ENCODE data around the gene CCDC170.

DNA sequence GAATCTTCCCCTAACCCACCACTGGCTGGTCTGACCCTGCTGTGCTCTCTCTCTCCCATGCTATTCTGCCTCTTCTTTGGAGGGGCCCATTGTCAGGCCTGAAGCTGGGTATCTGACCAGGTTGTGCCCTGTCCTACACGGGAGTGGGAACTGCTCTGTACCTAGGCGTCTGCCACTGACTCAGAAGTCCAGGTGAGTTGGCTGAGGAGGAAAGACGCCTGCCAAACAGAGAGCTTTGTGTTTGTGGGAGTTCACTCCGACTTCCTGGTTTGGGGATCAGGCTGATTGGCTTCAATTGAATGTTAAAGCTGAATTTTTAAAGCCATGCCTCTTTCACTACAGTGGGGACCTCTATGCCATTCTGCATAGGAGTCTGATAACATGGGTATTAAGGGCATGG is 136.0 kb downstream of the CCDC170 start:
- no peak for TF ChIP-seq EZH2 (optimal IDR thresholded peaks at IDR 0.05; ENCODE audit: low read depth, low read length)
- TF ChIP-seq EZH2phosphoT487 (IDR thresholded peaks at IDR 0.05; ENCODE audit: low read length), result no peak
- TF ChIP-seq CTCF (IDR thresholded peaks at IDR 0.05; ENCODE audit: low read length), result no peak

All from MM.1S (cell line).